ENCODE data around the gene DQX1.

- TF ChIP-seq TP53 (CRISPR knock-in tag; IDR thresholded peaks at IDR 0.05) (no peak), RELA (CRISPR knock-in tag; IDR thresholded peaks at IDR 0.05; ENCODE audit: borderline replicate concordance) (no peak), ESRRA (CRISPR knock-in tag; IDR thresholded peaks at IDR 0.05; ENCODE audit: borderline replicate concordance) (no peak), ZNF416 (CRISPR knock-in tag; IDR thresholded peaks at IDR 0.05) (no peak), CTCF (IDR thresholded peaks at IDR 0.05) (no peak), JUN (CRISPR knock-in tag; IDR thresholded peaks at IDR 0.05) (no peak), NFYB (CRISPR knock-in tag; conservative IDR thresholded peaks at IDR 0.05; ENCODE audit: low read depth) (no peak), ZBTB43 (CRISPR knock-in tag; IDR thresholded peaks at IDR 0.05) (no peak)
Observed at GRCh38 chr2:74550231-74550630, 24.2 kb upstream of the DQX1 start.

Data from WTC11 (cell line).